Motor neuron (in vitro differentiated cells): ENCODE data around the gene TNRC6C. TPM values are rescaled to one million over a fixed set of nuclear protein-coding genes. Genes with fewer than 3 reads are reported as not detected.
A peak's percentile ranks its signal among the peaks of the same experiment; 100 is the strongest.
"Not testable (repeated sequence)": the region's sequence is repeated elsewhere in the genome, so short reads cannot be mapped to it uniquely, and the experiment has no call there.

Experiments
- ATAC-seq, 8 experiments: fragments of 200-7000 bp; cut with Tn5 transposase; replicated peaks in 6 of 8; 2 replicates each; pipeline ENCODE4 v1.8.0; 2021; ENCODE audit warnings: mild to moderate bottlenecking in 8 of 8, moderate library complexity in 8 of 8
- H3K27ac ChIP-seq, 2 donors: fragments of 250-450 bp; sonication (Bioruptor Pico); 2 replicates each; pipeline ENCODE4 v1.9.0; 2021; ENCODE audit warnings: antibody characterized with exemption in 2 of 2, mild to moderate bottlenecking in 2 of 2, moderate library complexity in 1 of 2
- H3K4me1 ChIP-seq, 2 donors: fragments of 250-450 bp; sonication (Bioruptor Pico); replicated peaks in 1 of 2; 2 replicates each; pipeline ENCODE4 v1.6.1; 2021; ENCODE audit warnings: antibody characterized with exemption in 2 of 2, mild to moderate bottlenecking in 2 of 2, moderate library complexity in 1 of 2
- H3K4me3 ChIP-seq, 5 donors: fragments of 250-450 bp; sonication (Bioruptor Pico); 2 replicates each; pipeline ENCODE4 v1.9.0; 2021; ENCODE audit warnings: antibody characterized with exemption in 5 of 5, mild to moderate bottlenecking in 5 of 5, moderate library complexity in 4 of 5
- WGBS, 10 experiments: fragments of 450-650 bp; shearing (Covaris generic); methylation state at CpG; one replicate each; pipeline ENCODE4 v1.0.0; 2022; 5-methylcytosine and 5-hydroxymethylcytosine counted together
- in situ Hi-C, 9 experiments: fragments of 400-800 bp; cut with MboI; loops; one replicate each; pipeline ENCODE4 v1.15.0; 2021; ENCODE audit warnings: low sequenced_read_pairs in 9 of 9, low pct_unique_long_range_greater_than_20kb in 2 of 9; ENCODE audit not compliant: unreplicated experiment in 9 of 9
- total RNA-seq, 8 experiments: library from RNA; unstranded; fragments of 300-600 nt; gene quantifications; 2 replicates each; pipeline versions ENCODE4 v1.2.3 to v1.2.4, GENCODE V29; 2022

The TNRC6C gene
- total RNA-seq, 8 experiments from 2014 or later = 5.6 to 20.6 (median 16.1) TPM

DNA sequence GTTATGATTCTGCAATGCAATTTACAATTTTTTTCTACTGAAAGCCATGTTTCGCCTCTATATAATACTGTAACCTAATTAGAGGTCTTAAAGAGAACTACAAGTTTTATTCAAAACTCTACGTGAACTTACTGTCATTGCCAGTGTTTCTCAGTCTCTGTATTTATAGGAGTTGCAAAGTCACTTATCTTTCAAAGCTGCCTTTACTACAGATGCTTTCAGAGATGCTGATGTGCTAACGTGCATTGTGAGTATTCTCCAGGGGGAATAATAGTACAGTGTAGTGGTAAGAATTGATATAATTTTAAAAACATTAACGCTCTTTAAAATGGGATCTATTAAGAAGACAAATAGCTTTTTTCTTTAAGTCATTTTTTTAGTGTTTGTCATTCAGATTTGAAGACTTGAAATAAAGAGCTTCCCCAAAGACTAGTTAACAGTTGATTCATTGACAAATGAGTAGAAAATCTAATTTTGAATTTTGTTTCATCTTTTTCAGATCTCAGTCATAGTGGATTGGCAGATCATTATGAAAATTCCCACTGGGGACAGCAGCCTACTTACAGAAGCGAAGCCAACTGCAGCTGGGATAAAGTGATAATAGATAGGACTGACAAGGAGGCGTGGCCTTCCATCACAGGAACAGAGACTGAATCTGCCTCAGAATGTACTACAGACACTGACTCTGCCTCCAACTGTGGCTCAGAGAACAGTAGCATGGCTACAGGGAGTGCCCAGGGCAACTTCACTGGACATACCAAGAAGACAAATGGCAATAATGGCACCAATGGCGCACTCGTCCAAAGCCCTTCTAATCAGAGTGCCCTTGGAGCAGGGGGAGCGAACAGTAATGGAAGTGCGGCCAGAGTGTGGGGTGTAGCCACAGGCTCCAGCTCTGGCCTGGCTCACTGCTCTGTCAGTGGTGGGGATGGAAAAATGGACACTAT lies 90.1 kb downstream of the TNRC6C start:
- peak in 1 of 8 experiments; percentile 40 for ATAC-seq
- in situ Hi-C loops = no loop called here
- 71 to 100% (median 90%) methylated on average over 4 to 10 of the region's 10 CpGs for WGBS, 10 experiments
- Histone ChIP-seq H3K27ac (no peak overlapping the region), H3K4me1 (peaks cover 0 to 2% of the 10 kb centered on the region in 2 donors), H3K4me3 (no peak overlapping the region)

DNA sequence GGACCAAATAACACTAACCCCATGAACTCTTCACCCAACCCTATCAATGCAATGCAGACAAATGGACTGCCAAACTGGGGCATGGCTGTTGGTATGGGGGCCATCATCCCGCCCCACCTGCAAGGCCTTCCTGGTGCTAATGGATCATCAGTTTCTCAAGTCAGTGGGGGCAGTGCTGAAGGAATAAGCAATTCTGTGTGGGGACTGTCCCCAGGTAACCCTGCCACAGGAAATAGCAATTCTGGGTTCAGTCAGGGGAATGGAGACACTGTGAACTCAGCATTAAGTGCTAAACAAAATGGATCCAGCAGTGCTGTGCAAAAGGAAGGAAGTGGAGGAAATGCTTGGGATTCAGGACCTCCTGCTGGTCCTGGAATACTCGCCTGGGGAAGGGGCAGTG lies 91.1 kb downstream of the TNRC6C start:
- in situ Hi-C loops = no loop called here

DNA sequence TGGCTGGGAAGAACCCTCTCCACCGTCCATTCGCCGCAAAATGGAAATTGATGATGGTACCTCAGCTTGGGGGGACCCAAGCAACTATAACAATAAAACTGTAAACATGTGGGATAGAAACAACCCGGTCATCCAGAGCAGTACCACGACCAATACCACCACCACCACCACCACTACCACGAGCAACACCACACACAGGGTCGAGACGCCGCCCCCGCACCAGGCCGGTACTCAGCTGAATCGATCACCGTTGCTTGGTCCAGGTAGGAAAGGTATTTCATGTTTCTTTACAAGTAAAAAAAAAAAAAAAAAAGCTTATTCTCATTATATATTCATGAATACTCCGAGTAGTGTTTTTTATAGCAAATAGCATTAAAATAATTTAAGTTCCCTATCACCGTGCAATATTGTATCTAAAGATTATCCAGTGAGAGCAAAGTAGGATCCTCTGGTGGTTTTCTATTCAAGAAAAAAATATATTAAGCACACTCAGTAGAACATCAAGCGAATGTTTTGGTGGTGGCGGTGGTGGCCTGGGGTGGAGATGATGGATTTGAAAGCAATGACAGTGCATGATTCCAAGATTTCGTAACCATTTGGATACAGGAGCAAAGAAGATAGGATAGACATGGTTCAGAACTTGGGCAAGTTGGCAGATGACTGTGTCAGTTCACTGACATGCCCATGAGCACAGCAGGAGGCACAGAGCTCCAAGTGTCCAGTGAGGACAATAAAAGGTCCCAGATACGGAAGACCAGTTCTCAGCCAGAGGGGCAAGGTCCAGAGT lies 92.9 kb downstream of the TNRC6C start:
- 89 to 100% (median 96%) methylated on average over 4 to 16 of the region's 19 CpGs for WGBS, 10 experiments
- peaks cover 0 to 2% of the 10 kb centered on the region in 2 donors for H3K4me1 ChIP-seq
- in situ Hi-C loops = no loop called here

More for the DNA sequence above, 91.1 kb downstream of the TNRC6C start:
- WGBS, 10 experiments = 100% methylated on average over 1 to 2 of the region's 2 CpGs; no CpG with 5 or more reads in 7 of the 10 experiments
- Histone ChIP-seq H3K4me3 (no peak overlapping the region), H3K27ac (no peak overlapping the region), H3K4me1 (peaks cover 0 to 2% of the 10 kb centered on the region in 2 donors)
- ATAC-seq = no peak

DNA sequence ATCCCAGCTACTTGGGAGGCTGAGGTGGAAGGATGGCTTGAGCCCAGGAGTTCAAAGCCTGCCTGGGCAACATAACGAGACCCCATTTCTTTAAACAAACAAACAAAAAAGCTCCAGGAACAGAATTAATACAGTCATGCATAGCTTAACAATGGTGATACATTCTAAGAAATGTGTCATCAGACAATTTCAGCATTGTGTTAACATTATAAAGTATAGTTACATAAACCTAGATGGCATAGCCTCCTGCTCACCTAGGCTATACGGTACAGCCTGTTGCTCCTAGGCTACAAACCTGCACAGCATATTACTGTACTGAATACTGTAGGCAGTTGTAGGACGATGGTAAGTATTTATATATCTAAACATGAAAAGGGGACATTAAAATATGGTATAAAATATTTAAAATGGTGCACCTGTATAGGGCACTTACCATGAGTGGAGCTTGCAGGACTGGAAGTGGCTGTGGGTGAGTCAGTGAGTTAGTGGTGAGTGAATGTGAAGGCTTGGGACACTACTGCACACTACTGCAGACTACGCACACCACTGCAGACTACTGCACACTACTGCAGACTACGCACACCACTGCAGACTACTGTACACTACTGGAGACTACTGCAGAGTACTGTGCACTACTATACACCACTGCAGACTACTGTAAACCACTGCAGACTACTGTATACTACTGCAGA lies 95.4 kb downstream of the TNRC6C start:
- 52 to 100% (median 96%) methylated on average over 1 to 5 of the region's 5 CpGs; no CpG with 5 or more reads in 1 of the 10 experiments for WGBS, 10 experiments
- H3K4me3 ChIP-seq = no peak overlapping the region
- peak in 3 of 8 experiments; percentile 6 to 31 (median 18) for ATAC-seq
- no peak overlapping the region for H3K27ac ChIP-seq
- in situ Hi-C loops = no loop called here
- H3K4me1 ChIP-seq = no peaks in the 10 kb centered on the region

More for the DNA sequence above, 92.9 kb downstream of the TNRC6C start:
- H3K4me3 ChIP-seq = no peak overlapping the region
- no peak overlapping the region for H3K27ac ChIP-seq
- ATAC-seq = no peak

DNA sequence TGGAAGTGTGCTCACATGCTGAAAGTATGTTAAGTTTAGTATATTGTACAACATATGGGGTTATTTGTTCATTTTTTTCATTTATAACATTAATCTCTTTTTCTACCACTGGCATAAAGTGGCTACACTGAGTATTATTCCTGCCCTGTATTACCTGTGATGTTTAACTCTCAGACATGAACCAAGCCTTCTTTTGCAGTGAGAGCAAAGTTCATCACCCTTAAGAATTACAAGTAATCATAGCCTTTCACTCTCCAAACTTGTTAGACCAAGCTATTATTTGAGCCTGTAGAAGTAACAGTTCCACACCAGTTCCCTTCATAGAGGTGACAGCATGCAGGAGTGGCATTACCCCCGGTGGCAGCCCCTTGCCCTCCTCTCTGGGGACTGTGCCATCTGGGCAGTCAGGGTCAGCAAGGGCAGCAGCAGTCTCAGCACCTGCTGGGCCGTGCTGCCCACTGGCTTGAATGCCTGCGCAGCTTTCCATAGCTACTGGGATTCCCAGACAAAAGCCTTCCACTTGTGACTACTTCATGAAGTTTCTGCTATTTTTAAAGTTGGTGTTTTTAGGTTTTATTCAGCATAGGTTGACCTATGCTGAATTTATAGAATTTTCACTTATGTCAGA lies 98.7 kb downstream of the TNRC6C start:
- 82 to 100% (median 86%) methylated on average over 1 to 3 of the region's 3 CpGs; no CpG with 5 or more reads in 5 of the 10 experiments for WGBS, 10 experiments
- Histone ChIP-seq H3K4me3 (no peak overlapping the region), H3K27ac (no peak overlapping the region), H3K4me1 (peaks cover 0 to 5% of the 10 kb centered on the region in 2 donors)
- peak in 1 of 8 experiments; percentile 48 for ATAC-seq
- in situ Hi-C loops = no loop called here

DNA sequence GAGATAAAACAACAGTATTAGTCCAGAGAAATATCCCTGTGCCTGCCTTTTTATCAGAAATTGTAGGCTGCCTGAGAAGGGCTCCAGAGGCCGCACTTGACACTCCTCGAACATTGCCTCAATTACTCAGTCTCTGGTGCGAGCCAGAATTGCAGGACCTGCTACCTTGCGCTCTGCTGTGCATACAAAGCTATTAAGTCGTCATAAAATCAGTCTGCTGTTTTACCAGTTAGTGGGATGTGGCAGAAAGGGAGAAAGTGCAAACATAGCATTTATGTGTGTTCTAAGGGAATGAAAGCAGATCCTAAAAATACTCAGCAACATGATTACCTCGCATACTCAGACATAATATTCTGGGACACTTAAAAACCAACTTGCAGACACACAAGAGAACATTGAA lies 99.5 kb downstream of the TNRC6C start:
- in situ Hi-C loops = no loop called here
- Histone ChIP-seq H3K27ac (no peak overlapping the region), H3K4me3 (no peak overlapping the region), H3K4me1 (peaks cover 0 to 5% of the 10 kb centered on the region in 2 donors)
- peak in 1 of 8 experiments; percentile 48 for ATAC-seq
- 66 to 100% (median 92%) methylated on average over 1 to 6 of the region's 6 CpGs; no CpG with 5 or more reads in 2 of the 10 experiments for WGBS, 10 experiments

DNA sequence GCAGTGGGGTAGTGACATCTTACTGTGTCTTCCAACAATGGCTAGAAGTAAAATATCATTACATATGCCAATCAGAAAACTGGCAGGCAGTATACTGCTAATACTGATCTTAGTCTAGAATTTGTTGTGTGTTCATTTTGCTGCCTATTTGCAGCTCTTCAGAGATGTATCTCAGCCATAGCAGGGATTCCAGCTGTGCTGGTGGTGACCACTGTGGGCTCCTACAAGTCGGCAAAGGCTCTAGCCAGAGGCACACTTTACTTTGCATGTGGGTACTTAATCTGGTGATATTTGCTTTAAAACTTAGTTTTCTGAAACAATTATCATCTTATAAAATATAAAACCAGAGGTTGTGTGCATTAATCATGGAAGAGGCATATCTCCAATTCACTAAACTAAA lies 100.1 kb downstream of the TNRC6C start:
- peaks cover 0 to 5% of the 10 kb centered on the region in 2 donors for H3K4me1 ChIP-seq
- 67 to 100% (median 100%) methylated on average over 1 of the region's 1 CpG; no CpG with 5 or more reads in 5 of the 10 experiments for WGBS, 10 experiments
- in situ Hi-C loops = no loop called here
- ATAC-seq = no peak
- H3K27ac ChIP-seq = no peak overlapping the region
- H3K4me3 ChIP-seq = no peak overlapping the region

DNA sequence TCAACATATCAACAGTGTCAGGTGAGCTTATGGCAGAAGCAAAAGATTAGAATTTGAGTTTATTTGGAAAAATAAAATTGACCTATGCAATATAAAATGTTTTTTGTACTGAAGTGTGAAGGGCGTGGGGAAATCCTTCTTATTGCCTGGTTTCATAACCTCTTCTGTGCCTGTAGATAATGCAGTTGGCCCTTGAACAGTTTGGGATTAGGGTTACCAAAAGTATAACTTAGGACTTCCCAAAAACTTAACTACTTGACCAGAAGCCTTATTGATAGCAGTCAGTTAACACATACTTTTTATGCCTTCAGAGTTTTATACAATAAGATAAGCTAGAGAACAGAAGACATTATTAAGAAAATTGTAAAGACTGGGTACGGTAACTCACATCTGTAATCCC lies 104.1 kb downstream of the TNRC6C start:
- Histone ChIP-seq H3K27ac (no peak overlapping the region), H3K4me1 (peaks cover 0 to 5% of the 10 kb centered on the region in 2 donors), H3K4me3 (no peak overlapping the region)
- no peak for ATAC-seq
- WGBS, 10 experiments = 79 to 100% (median 100%) methylated on average over 1 to 2 of the region's 2 CpGs; no CpG with 5 or more reads in 1 of the 10 experiments
- in situ Hi-C loops = no loop called here

DNA sequence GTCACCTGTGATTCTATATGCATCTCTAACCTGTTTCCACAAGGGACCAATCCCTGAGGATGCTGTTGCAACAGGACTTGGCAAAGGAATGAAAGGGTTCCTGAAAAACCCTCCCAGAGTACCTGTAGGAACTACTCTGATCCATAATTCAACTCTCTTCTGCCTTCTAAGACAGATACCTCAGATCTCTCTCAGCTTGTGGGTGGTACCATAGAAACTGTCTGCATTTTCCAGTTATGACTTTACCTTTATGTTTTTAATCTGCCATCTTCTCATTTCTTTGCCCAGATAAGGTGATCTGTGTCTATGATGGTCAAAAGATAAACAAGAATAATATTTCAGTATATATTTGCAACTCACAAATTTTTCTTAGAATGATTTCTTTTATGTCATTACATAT lies 105.0 kb downstream of the TNRC6C start:
- in situ Hi-C loops = no loop called here
- H3K4me3 ChIP-seq = no peak overlapping the region
- no peak overlapping the region for H3K27ac ChIP-seq
- peaks cover 0 to 5% of the 10 kb centered on the region in 2 donors for H3K4me1 ChIP-seq
- no peak for ATAC-seq

DNA sequence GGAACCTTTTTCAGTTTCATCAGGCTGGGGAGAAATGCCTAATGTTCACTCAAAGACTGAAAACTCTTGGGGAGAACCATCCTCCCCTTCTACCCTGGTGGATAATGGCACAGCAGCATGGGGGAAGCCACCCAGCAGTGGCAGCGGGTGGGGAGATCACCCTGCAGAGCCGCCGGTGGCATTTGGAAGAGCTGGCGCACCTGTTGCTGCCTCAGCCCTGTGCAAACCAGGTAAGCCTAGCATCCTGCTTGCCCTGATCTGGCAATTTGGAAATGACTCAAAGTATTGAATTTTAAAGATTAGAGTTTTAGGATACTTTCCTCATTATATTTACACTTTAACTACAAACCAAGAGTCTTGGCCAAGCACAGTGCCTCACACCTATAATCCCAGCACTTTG lies 106.2 kb downstream of the TNRC6C start:
- Histone ChIP-seq H3K4me1 (peaks cover 0 to 5% of the 10 kb centered on the region in 2 donors), H3K27ac (no peak overlapping the region), H3K4me3 (no peak overlapping the region)
- in situ Hi-C loops = no loop called here
- WGBS, 10 experiments = 80 to 100% (median 100%) methylated on average over 1 to 2 of the region's 4 CpGs; no CpG with 5 or more reads in 6 of the 10 experiments
- ATAC-seq = no peak

DNA sequence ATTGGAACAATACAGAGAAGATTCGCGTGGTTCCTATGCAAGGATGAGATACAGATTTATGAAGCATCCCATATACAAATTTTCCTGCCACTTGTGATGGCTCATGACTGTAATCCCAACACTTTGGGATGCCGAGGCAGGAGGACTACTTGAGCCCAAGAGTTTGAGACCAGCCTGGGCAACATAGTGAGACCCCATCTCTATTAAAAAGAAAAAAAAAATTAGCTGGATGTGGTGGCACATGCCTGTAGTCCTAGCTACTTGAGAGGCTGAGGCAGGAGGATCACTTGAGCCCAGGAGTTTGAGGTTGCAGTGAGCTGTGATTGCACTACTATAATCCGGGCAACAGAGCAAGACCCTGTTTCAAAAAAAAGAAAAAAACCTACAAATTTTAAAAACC lies 108.5 kb downstream of the TNRC6C start:
- H3K27ac ChIP-seq, H3K4me3 ChIP-seq, in situ Hi-C loops, H3K4me1 ChIP-seq, ATAC-seq: not testable (repeated sequence)
- WGBS, 10 experiments = 67 to 100% (median 100%) methylated on average over 1 to 4 of the region's 4 CpGs; no CpG with 5 or more reads in 3 of the 10 experiments

DNA sequence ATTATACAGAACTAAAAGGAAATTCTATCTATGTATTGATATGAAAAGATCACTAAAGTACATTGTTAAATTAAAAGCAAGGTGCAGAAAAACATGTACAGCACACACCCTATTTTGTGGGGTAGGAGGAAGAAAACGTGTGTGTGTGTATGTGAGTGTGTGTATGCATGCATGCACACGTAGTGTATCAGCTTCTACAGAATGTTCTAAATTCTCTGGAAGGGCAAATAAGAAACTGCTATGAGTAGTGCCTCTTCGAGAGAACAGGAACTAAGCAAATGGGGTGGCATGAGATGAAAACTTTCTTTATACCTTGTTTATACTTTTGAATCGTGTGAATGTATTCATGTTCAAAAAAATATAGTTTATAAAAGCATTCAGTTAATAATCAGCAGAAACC lies 111.2 kb downstream of the TNRC6C start:
- Histone ChIP-seq H3K4me1 (no peaks in the 10 kb centered on the region), H3K27ac (no peak overlapping the region), H3K4me3 (no peak overlapping the region)
- in situ Hi-C loops = no loop called here
- ATAC-seq = no peak
- 50 to 91% (median 78%) methylated on average over 2 to 4 of the region's 4 CpGs; no CpG with 5 or more reads in 3 of the 10 experiments for WGBS, 10 experiments
